ENCODE data around the gene ZNF770. TPM values are rescaled to one million over a fixed set of nuclear protein-coding genes. Genes with fewer than 3 reads are reported as not detected.
"Not testable (repeated sequence)": the region's sequence is repeated elsewhere in the genome, so short reads cannot be mapped to it uniquely, and the experiment has no call there.

Gene ZNF770
- polyA plus RNA-seq, 12 donors = 25.0 to 46.2 (median 28.5) TPM; not detected in 1

GRCh38 chr15:34984889-34985630, 3.0 kb downstream of the ZNF770 start:
- DNase-seq = no peak

- DNase-seq = no peak
These were observed 11.3 kb downstream of the ZNF770 start for GRCh38 chr15:34976743-34977142.

GRCh38 chr15:34976073-34976472, 12.0 kb downstream of the ZNF770 start:
- DNase-seq = no peak

- no peak for DNase-seq
These were observed 14.6 kb downstream of the ZNF770 start for GRCh38 chr15:34973512-34973911.

- not testable (repeated sequence) for DNase-seq
These were observed 17.9 kb downstream of the ZNF770 start for GRCh38 chr15:34970098-34970643.

- peak; percentile 95 for DNase-seq
These were observed 18.6 kb downstream of the ZNF770 start, which contains the start of gene AQR for GRCh38 chr15:34969340-34970097. Gene AQR (minus strand): TSS chr15:34969742. CDS start chr15:34969613, 129 bp downstream.

GRCh38 chr15:34964277-34964676, 23.8 kb downstream of the ZNF770 start:
- DNase-seq = no peak

- DNase-seq = no peak
These were observed 34.2 kb downstream of the ZNF770 start for GRCh38 chr15:34953851-34954250.

GRCh38 chr15:34952481-34952880, 35.6 kb downstream of the ZNF770 start:
- DNase-seq = no peak

GRCh38 chr15:34951993-34952392, 36.1 kb downstream of the ZNF770 start:
- no peak for DNase-seq

GRCh38 chr15:34944936-34945335, 43.2 kb downstream of the ZNF770 start:
- DNase-seq = no peak

GRCh38 chr15:34943711-34944110, 44.4 kb downstream of the ZNF770 start:
- DNase-seq = no peak

GRCh38 chr15:34943264-34943663, 44.8 kb downstream of the ZNF770 start:
- DNase-seq = not testable (repeated sequence)

- DNase-seq = no peak
These were observed 45.7 kb downstream of the ZNF770 start for GRCh38 chr15:34942363-34942762.

GRCh38 chr15:34941831-34942230, 46.3 kb downstream of the ZNF770 start:
- no peak for DNase-seq

- DNase-seq = no peak
These were observed 46.8 kb downstream of the ZNF770 start for GRCh38 chr15:34941185-34941698.

- no peak for DNase-seq
These were observed 54.6 kb downstream of the ZNF770 start for GRCh38 chr15:34933432-34933975.

GRCh38 chr15:34928349-34928748, 59.7 kb downstream of the ZNF770 start:
- DNase-seq = not testable (repeated sequence)
